ENCODE results near the gene LRRC26. TPM values are rescaled to one million over a fixed set of nuclear protein-coding genes. Genes with fewer than 3 reads are reported as not detected.

The LRRC26 gene
- polyA plus RNA-seq, 1 donor = not detected

DNA sequence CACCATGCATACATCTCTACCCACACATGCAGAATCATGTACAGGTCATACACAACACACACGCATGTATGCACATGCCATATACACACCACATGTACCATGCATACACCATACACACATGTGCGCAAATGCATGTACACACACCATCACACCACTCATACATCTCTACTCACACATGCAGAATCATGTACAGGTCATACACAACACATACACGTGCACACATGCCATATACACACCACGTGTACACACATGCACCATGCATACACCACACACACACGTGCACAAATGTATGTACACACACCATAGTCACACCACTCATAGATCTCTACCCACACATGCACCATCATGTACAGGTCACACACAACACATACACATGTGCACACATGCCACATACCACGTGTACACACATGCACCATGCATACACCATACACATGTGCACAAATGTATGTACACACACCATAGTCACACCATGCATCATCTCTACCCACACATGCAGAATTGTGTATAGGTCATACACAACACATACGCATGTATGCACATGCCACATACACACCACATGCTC lies 16.9 kb downstream of the LRRC26 start:
- DNase-seq = no peak

- no peak for DNase-seq
Measured at GRCh38 chr9:137150617-137151457, 19.0 kb downstream of the LRRC26 start.

DNA sequence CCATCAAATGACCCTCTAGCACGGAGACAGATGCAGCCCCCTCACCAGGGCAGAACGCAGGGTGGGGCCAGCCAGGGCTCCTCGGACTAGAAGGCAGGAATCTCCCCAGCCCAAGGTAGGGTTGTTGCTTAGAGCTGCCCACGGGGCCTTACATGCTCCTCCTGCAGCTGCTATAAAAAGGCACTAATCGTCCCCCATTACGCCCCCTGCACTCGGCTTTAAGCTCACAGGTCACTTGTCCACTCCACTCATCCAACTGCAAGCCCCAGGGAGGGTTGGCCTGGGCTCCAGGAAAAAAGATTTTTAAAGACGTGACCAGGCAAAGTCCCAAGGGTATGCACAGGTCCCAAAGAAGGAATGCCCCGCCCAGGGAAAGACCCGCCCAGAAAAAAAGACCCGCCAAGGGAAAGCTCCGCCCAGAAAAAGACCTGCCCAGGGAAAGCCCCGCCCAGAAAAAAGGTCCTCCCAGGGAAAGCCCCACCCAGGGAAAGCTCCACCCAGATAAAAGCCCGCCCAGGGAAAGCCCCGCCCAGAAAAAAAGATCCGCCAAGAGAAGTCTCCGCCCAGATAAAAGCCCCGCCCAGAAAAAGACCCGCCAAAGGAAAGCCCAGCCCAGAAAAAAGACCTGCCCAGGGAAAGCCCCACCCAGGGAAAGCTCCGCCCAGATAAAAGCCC lies 19.8 kb downstream of the LRRC26 start:
- DNase-seq = no peak

DNA sequence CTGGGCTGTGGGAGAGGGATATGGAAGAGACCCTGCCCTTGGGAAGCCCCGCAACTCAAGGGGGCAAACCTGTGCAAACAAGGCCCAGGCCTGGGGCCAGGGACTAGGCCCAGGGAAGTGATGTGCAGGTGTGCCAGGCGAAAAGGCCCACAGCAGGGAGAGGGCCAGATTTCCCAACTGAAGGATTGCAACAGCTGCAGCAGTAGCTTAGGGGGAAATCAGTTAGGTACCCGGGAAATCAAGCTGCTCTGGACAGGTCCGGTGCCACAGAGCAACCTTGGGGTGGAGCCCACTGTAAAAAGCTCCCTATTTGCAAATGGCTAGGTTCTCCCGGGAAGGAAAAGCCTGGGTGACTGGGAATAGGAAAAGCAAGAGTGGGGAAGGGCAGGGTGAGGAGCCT lies 20.5 kb downstream of the LRRC26 start:
- no peak for DNase-seq

DNA sequence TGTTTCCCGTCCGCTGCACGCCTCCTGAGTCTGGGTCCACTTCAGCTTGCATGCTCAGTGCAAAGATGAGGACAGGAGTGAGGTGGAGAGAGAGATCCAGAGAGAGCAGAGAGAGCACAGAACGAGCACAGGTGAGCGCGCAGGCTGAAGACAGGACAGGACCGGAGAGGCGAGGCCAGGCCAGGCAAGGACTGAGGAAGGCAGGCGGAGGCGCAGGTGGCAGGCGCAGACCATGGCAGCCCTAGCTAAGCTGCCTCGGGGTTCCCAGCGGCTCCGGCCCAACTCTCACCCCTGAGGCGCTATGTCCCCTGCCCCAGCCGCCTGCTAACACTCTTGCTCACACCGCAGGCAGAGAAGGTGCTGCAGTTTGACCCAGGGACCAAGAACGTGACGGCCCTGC lies 21.2 kb downstream of the LRRC26 start:
- no peak for DNase-seq

- no peak for DNase-seq
Measured at GRCh38 chr9:137148242-137148641, 21.6 kb downstream of the LRRC26 start.

DNA sequence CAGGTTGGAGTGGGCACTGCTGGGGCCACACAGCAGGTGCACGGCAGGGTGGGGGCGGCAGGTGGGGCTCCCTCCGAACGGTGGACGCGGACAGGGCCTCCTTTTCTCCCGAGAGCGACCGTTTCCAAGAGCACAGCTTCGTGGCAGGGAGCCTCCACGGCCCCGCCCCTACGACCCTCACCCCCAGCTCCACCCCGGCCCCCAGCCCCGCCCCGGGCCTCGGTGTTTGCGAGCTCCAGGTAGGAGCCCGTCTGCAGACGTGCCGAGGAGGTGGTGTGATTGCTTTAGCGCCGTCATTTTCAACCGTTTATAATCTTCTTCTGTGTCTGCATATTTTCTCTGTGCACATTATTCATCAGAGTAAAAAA lies 22.1 kb downstream of the LRRC26 start:
- no peak for DNase-seq

DNA sequence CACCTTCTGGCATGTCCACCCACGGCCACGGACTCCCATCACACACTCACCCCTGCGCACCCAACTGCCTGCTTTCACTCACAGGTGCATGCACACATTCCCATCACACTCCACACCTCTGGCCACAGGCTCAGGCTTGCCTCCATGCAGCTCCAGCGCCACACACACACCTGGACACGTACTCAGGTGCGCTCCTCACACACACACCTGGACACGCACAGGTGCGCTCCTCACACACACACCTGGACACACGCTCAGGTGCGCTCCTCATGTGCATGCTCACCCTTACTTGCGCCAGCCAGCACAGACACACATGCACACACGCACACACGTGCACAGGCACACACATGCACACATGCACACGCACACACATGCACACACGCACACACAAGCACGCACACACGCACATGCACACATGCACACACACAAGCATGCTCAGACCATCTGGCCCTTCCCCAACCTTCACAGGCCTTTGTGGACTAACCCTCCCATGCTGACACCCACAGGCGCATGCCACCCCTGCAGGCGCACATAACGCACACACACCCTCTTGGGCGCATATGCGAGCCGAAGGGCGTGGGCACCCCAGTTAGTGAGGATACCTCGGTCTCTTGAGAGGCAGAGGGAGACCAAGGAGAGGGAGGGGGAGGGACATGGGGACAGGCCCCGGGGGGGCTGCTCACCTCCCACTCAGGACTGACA lies 22.6 kb downstream of the LRRC26 start:
- DNase-seq = no peak

- DNase-seq = no peak
Measured at GRCh38 chr9:137146527-137146918, 23.3 kb downstream of the LRRC26 start.

- no peak for DNase-seq
Measured at GRCh38 chr9:137145731-137146526, 23.9 kb downstream of the LRRC26 start.

DNA sequence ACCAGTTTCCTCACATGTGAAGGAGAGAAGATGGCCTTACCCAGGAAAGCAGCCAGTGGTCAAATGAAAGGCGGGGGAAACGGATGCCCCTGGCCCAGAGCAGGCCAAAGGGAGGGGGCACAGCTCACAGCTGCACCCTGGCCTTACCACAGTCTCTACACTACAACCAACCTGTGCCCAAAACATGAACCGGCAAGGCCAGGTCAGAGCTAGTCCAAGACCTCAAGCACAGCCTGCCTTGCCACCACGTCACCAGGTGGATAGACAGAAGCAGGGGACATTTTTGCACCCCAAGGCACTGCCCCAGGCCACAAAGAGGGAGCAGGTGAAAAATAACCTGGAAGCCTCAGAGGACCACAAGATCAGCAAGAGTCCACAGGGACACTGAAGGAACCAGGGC lies 26.4 kb downstream of the LRRC26 start:
- DNase-seq = no peak

GRCh38 chr9:137141976-137142936 lies 27.6 kb downstream of the LRRC26 start:
- DNase-seq = no peak

DNA sequence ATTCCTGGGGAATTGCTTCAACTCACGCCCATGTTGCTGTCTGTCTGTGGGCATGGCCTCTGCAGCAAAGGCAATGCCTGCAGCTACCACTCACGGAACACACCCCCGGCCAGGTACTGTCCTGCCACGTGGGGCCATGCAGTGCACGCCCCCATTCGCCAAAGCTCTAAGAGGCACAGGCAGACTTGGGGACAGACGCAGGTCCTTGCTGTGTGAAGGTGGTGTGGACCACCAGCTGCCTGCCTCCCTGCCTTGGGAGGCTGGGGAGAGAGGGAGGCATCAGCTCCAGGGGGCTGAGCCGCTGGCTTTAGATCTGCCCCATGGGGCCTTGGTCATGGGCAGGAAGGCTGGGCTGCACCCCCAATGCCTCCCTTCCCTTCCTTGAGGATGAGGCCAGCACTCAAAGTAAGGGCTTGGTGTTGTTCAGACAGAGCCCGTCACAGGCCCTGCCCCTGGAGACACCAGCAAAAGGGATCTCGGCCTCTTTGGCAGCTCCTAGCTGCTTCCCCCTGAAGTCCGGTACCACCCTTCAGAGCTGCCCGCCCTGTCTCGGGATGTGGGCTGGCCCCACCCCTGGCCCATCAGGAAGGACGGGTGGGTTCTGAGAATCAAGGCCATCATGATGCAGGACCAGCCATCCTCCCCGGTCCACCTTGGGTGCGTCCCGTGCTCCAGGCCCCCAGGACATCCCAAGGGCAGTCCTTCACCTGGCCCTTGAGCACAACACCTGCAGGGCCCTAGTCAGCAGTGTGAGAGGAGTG lies 28.6 kb downstream of the LRRC26 start:
- no peak for DNase-seq

DNA sequence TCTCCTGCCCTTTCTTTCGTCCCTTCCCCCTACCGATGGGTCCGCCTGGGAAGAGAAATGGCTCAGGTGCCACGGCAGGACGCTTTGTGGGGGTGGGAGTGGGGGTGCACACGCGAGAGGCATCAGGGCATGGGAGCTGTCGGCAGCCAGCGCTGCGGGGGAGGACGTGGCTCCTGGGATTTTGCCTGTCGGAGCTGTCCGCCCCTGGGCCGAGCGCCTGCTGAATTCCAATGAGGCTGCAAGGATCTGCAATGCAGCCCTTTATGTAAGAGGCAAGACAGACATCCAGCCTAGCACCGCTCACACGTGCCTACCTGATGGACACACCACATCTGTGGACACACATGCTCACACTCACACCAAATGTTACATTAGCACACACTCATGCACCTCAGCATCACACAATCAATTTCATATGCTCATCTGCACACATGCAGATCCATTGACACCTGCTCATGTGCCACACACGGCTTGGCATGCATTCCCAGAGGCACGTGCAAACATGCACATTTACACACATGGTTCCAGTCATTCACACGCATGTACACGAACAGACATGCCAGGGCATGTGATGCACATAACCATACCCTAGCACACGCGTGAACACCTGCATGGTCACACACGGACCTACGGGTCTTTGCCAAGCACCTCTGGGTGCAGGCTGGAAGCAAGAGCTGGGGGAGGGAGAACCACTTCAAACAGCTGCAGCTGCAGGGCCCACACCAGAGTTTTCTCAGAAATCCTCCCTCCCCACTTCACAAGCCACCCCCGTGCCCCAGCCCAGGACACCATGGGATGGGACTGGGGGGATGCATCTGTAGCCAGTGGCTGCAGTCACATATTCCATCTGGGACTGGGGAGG lies 29.5 kb downstream of the LRRC26 start:
- no peak for DNase-seq

- DNase-seq = no peak
Measured at GRCh38 chr9:137139468-137140150, 30.2 kb downstream of the LRRC26 start.

DNA sequence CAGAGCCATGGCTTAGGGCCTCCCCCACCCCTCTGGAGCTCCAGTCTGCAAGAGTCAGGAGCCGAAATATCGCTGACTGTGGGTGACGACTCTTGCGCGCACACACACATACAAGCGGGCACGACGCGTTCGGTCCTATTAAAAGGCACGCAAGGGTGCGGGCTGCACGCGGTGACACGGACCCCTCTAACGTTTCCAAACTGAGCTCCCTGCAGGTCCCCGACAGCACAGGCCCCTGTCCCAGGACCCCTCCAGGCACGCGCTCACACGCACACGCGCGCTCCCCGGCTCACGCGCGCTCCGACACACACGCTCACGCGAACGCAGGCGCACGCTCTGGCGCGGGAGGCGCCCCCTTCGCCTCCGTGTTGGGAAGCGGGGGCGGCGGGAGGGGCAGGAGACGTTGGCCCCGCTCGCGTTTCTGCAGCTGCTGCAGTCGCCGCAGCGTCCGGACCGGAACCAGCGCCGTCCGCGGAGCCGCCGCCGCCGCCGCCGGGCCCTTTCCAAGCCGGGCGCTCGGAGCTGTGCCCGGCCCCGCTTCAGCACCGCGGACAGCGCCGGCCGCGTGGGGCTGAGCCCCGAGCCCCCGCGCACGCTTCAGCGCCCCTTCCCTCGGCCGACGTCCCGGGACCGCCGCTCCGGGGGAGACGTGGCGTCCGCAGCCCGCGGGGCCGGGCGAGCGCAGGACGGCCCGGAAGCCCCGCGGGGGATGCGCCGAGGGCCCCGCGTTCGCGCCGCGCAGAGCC lies 31.0 kb downstream of the LRRC26 start, which contains the start of gene GRIN1:
GRIN1 (plus strand) TSS at position 433 of the 746 bp plus-strand sequence. CDS start 333 bp downstream, outside the sequence.
- peak; percentile 42 for DNase-seq

DNA sequence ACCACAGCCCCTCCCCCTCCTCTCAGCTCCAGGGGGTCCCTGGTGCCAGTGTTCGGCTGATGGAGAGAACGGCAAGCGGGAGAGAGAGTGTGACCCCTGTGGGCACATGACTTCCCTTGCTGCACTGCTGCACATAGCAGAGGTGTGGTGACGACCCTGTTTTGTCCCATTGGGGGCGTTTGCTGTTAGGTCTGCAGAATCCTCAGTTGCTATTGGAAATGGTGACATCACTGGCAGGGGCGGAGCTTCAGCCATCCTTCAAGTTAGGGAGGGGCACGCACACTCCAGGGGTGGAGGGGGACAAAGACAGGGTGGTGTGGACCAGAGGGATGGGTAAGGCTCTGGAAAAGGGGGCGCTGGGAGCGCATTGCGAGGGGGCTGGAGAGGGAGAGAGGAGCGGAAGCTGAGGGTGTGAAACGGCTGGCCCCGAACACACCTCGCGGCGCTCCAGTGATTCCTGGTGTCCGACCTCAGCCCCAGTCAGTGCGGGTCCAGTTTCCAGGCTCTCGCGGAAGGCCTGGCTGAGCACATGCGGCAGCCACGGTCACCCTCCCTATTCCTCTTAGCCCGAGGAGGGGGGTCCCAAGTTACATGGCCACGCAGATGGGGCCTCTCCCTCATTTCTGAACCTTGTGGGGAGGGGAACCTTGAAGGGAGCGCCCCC lies 31.7 kb downstream of the LRRC26 start:
- DNase-seq = no peak
